Measurements from ENCODE around the gene KCNIP4.

DNA sequence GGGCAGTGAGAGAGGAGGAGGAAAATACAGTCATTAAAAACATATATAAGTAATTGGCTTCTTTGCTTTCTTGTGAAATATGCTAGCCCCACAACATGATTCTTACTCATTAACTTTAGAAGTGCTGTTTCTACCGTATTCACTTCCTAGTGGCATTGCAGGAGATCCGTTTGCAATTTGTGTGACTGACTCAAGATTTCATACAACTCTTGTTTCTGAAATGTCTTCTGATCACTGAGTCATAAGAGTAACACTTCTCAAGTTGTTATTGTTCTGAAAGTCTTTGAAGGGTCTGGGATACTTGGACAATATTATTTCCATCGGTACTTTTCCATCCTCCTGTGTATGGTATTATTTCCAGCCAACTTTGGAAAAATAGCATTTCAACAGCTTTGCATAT is 937.5 kb downstream of the KCNIP4 start:
- TF ChIP-seq, protein P1, sequence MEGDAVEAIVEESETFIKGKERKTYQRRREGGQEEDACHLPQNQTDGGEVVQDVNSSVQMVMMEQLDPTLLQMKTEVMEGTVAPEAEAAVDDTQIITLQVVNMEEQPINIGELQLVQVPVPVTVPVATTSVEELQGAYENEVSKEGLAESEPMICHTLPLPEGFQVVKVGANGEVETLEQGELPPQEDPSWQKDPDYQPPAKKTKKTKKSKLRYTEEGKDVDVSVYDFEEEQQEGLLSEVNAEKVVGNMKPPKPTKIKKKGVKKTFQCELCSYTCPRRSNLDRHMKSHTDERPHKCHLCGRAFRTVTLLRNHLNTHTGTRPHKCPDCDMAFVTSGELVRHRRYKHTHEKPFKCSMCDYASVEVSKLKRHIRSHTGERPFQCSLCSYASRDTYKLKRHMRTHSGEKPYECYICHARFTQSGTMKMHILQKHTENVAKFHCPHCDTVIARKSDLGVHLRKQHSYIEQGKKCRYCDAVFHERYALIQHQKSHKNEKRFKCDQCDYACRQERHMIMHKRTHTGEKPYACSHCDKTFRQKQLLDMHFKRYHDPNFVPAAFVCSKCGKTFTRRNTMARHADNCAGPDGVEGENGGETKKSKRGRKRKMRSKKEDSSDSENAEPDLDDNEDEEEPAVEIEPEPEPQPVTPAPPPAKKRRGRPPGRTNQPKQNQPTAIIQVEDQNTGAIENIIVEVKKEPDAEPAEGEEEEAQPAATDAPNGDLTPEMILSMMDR (IDR thresholded peaks at IDR 0.05) = no peak
- no peak for TF ChIP-seq POLR2A (IDR thresholded peaks at IDR 0.05)
